Measurements from ENCODE around the gene TSPAN9. TPM values are rescaled to one million over a fixed set of nuclear protein-coding genes. Genes with fewer than 3 reads are reported as not detected.

Gene TSPAN9
- total RNA-seq, 1 donor from 2014 or later: 40.9 TPM

DNA sequence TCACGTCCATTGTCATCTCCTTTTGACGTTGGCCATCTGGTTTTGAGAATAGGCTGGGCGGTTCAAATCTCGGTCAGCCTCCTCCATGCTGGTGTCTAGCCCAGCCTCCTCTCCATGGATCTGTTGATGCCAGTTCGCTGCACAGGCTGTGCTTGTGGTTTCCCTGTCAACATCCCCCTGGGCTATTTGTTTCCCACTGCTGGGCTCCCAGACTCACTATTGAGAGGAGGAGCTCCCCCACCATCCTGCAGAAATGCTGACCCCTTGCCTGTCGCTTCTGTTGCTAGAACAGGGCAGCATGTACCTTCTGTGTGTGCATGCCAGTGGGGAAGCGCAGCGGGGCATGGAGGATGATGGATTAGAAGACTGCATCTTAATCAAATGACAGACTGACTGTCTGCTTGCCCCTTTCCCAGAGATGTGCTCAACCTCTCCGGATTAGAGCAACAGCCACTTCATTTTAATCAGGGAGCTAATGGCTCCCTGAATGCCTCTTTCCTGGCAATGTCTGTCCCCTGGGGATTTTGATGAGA lies 170.5 kb downstream of the TSPAN9 start:
- DNase-seq (ENCODE audit: low read depth) (no peak), FAIRE-seq (no peak)
- Histone ChIP-seq H2AFZ (ENCODE audit: low read depth, low read length) (no peak overlapping the region), H3K4me2 (ENCODE audit: low read length) (no peak overlapping the region), H3K4me3 (ENCODE audit: insufficient read depth, low read depth, low read length) (no peak overlapping the region), H3K9me3 (ENCODE audit: insufficient read depth, low read depth, low read length) (no peaks in the 10 kb centered on the region), H3K27ac (ENCODE audit: low read depth, low read length) (no peak overlapping the region), H3K36me3 (ENCODE audit: insufficient read depth, low read length) (no peaks in the 10 kb centered on the region), H4K20me1 (ENCODE audit: insufficient read depth, low read length) (peaks cover 36% of the 10 kb centered on the region), H3K9ac (ENCODE audit: low read length) (no peak overlapping the region), H3K79me2 (ENCODE audit: insufficient read depth, low read length) (no peaks in the 10 kb centered on the region), H3K27me3 (ENCODE audit: insufficient read depth, low read length) (no peaks in the 10 kb centered on the region), H3K4me1 (ENCODE audit: insufficient read depth, low read length) (no peaks in the 10 kb centered on the region)
- peaks cover 6% of the 10 kb centered on the region for H3K9me3 Mint-ChIP-seq (ENCODE audit: unreplicated experiment)
- H3K27me3 Mint-ChIP-seq (ENCODE audit: low read depth, unreplicated experiment): peaks cover 21% of the 10 kb centered on the region
- TF ChIP-seq, protein P1, sequence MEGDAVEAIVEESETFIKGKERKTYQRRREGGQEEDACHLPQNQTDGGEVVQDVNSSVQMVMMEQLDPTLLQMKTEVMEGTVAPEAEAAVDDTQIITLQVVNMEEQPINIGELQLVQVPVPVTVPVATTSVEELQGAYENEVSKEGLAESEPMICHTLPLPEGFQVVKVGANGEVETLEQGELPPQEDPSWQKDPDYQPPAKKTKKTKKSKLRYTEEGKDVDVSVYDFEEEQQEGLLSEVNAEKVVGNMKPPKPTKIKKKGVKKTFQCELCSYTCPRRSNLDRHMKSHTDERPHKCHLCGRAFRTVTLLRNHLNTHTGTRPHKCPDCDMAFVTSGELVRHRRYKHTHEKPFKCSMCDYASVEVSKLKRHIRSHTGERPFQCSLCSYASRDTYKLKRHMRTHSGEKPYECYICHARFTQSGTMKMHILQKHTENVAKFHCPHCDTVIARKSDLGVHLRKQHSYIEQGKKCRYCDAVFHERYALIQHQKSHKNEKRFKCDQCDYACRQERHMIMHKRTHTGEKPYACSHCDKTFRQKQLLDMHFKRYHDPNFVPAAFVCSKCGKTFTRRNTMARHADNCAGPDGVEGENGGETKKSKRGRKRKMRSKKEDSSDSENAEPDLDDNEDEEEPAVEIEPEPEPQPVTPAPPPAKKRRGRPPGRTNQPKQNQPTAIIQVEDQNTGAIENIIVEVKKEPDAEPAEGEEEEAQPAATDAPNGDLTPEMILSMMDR (IDR thresholded peaks at IDR 0.05; ENCODE audit: insufficient read depth, low read depth, low read length): no peak
- no peak for TF ChIP-seq EZH2 (IDR thresholded peaks at IDR 0.05; ENCODE audit: insufficient read depth, low read length)
- no peaks in the 10 kb centered on the region for H3K4me1 Mint-ChIP-seq (ENCODE audit: low read depth, unreplicated experiment)
- H3K36me3 Mint-ChIP-seq (ENCODE audit: low read depth, unreplicated experiment): peaks cover 26% of the 10 kb centered on the region
- H3K4me3 Mint-ChIP-seq (ENCODE audit: unreplicated experiment): no peak overlapping the region
- H3K27ac Mint-ChIP-seq (ENCODE audit: unreplicated experiment): no peak overlapping the region

DNA sequence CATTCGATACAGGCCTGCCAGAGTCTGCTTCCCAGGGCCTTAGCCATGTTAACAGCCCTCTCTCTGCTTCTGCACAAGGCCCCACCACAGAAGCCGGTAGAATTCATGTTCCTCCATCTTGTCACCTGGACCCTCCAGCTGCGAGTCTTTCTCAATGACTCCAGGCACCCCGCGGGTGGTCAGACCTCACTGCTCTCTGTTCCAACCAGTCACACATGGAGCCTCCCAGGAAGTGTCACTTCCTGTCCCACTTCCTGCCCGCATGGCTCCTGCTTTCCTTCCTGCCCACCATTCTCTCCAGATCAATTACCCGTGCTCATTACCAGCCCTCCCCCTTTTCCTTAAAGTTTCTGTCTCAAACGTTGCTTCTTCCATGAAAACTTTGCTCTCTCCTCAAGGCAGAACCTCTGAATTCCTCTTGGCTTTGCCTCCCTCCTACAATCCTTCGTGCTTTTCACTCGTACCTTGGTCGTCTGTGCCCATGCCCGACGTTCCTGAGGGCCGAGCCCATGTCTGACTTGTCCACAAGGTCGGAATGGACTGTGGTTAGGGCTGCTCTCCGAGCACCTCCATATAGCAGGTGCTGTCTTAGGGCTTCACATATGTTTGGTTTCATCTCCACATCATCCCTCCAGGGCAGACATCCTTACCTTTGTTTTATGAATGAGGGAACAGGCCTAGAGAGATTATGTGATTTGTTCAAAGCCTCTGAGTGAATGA lies 172.1 kb downstream of the TSPAN9 start:
- no peaks in the 10 kb centered on the region for H3K36me3 ChIP-seq (ENCODE audit: insufficient read depth, low read length)
- H3K9me3 ChIP-seq (ENCODE audit: insufficient read depth, low read depth, low read length): no peaks in the 10 kb centered on the region
- no peak for DNase-seq (ENCODE audit: low read depth)
- H3K9ac ChIP-seq (ENCODE audit: low read length): no peak overlapping the region
- Mint-ChIP-seq H3K4me1 (ENCODE audit: low read depth, unreplicated experiment) (no peaks in the 10 kb centered on the region), H3K36me3 (ENCODE audit: low read depth, unreplicated experiment) (peaks cover 24% of the 10 kb centered on the region), H3K4me3 (ENCODE audit: unreplicated experiment) (no peak overlapping the region), H3K27me3 (ENCODE audit: low read depth, unreplicated experiment) (peaks cover 21% of the 10 kb centered on the region), H3K27ac (ENCODE audit: unreplicated experiment) (no peak overlapping the region), H3K9me3 (ENCODE audit: unreplicated experiment) (peaks cover 8% of the 10 kb centered on the region)
- H3K4me1 ChIP-seq (ENCODE audit: insufficient read depth, low read length): no peaks in the 10 kb centered on the region
- no peak overlapping the region for H3K4me2 ChIP-seq (ENCODE audit: low read length)
- FAIRE-seq: no peak
- no peak overlapping the region for H3K4me3 ChIP-seq (ENCODE audit: insufficient read depth, low read depth, low read length)
- no peak overlapping the region for H2AFZ ChIP-seq (ENCODE audit: low read depth, low read length)
- no peaks in the 10 kb centered on the region for H3K79me2 ChIP-seq (ENCODE audit: insufficient read depth, low read length)
- peaks cover 36% of the 10 kb centered on the region for H4K20me1 ChIP-seq (ENCODE audit: insufficient read depth, low read length)
- no peaks in the 10 kb centered on the region for H3K27me3 ChIP-seq (ENCODE audit: insufficient read depth, low read length)
- TF ChIP-seq EZH2 (IDR thresholded peaks at IDR 0.05; ENCODE audit: insufficient read depth, low read length): no peak
- TF ChIP-seq, protein P1 (IDR thresholded peaks at IDR 0.05; ENCODE audit: insufficient read depth, low read depth, low read length): no peak
- no peak overlapping the region for H3K27ac ChIP-seq (ENCODE audit: low read depth, low read length)

DNA sequence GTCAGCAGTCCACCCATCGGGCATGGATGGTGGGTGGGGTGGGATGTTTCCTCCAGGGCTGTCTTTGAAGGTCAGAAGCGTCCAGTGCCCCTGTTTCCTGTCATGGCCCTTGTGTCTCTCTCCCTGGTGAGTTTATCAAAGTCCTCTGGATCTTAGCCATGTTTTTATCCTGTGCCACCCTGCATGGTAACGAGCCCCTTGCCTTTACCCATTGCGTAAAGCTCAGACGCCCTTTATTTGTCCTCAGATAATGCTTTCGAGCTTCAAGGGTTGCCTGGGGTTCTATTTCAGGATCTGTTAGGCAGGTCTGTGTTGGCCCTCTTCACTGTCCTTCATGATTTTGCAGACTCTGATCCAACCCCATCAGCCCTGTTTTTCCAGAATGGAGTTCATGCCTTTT lies 172.9 kb downstream of the TSPAN9 start:
- H3K9ac ChIP-seq (ENCODE audit: low read length): no peak overlapping the region
- no peaks in the 10 kb centered on the region for H3K27me3 ChIP-seq (ENCODE audit: insufficient read depth, low read length)
- no peaks in the 10 kb centered on the region for H3K9me3 ChIP-seq (ENCODE audit: insufficient read depth, low read depth, low read length)
- Mint-ChIP-seq H3K27me3 (ENCODE audit: low read depth, unreplicated experiment) (peaks cover 21% of the 10 kb centered on the region), H3K36me3 (ENCODE audit: low read depth, unreplicated experiment) (peaks cover 22% of the 10 kb centered on the region), H3K4me3 (ENCODE audit: unreplicated experiment) (no peak overlapping the region), H3K4me1 (ENCODE audit: low read depth, unreplicated experiment) (no peaks in the 10 kb centered on the region), H3K9me3 (ENCODE audit: unreplicated experiment) (peaks cover 8% of the 10 kb centered on the region), H3K27ac (ENCODE audit: unreplicated experiment) (no peak overlapping the region)
- no peak for TF ChIP-seq EZH2 (IDR thresholded peaks at IDR 0.05; ENCODE audit: insufficient read depth, low read length)
- TF ChIP-seq, protein P1 (IDR thresholded peaks at IDR 0.05; ENCODE audit: insufficient read depth, low read depth, low read length): no peak
- no peak for DNase-seq (ENCODE audit: low read depth)
- no peaks in the 10 kb centered on the region for H3K4me1 ChIP-seq (ENCODE audit: insufficient read depth, low read length)
- H4K20me1 ChIP-seq (ENCODE audit: insufficient read depth, low read length): peaks cover 38% of the 10 kb centered on the region
- no peak overlapping the region for H3K4me2 ChIP-seq (ENCODE audit: low read length)
- FAIRE-seq: no peak
- H2AFZ ChIP-seq (ENCODE audit: low read depth, low read length): no peak overlapping the region
- H3K4me3 ChIP-seq (ENCODE audit: insufficient read depth, low read depth, low read length): no peak overlapping the region
- H3K27ac ChIP-seq (ENCODE audit: low read depth, low read length): no peak overlapping the region
- no peaks in the 10 kb centered on the region for H3K79me2 ChIP-seq (ENCODE audit: insufficient read depth, low read length)
- H3K36me3 ChIP-seq (ENCODE audit: insufficient read depth, low read length): no peaks in the 10 kb centered on the region
